HepG2 (cell line): Measurements from ENCODE around the gene CST8. TPM values are rescaled to one million over a fixed set of nuclear protein-coding genes. Genes with fewer than 3 reads are reported as not detected.

Experiments used
- ATAC-seq: fragments of 200-7000 bp; cut with Tn5 transposase; 3 replicates; pipeline ENCODE4 v1.9.1; 2020; ENCODE audit warnings: mild to moderate bottlenecking, moderate library complexity
- BruUV-seq: library from RNA; stranded (reverse); fragments of 400-500 nt; replicated peaks from 2 replicates; lab custom pipeline; 2021; lab: Mats Ljungman, UMichigan
- CTCF ChIA-PET: fragments of 300-600 bp; formaldehyde crosslinking; extraction: SDS; loops from one replicate; lab custom pipeline; 2021; ENCODE audit warnings: low total read pairs, inconsistent platforms, low intra/inter-chr PET ratio; lab: Yijun Ruan, JAX
- POLR2A ChIA-PET: fragments of 350-600 bp; sonication (Branson Sonifier 250); formaldehyde crosslinking; loops from one replicate; lab custom pipeline; 2020; ENCODE audit warnings: antibody characterized with exemption, inconsistent platforms; lab: Yijun Ruan, JAX
- DNase-seq: peaks from one replicate; pipeline ENCODE4 v3.0.0-alpha.2; 2015; ENCODE audit warnings: low spot score
- FAIRE-seq: peaks from 3 replicates; lab custom pipeline; 2011; peaks lifted over from hg19 to GRCh38; lab: Jason Lieb, UNC
- H2AFZ ChIP-seq: one replicate; pipeline ENCODE4 v1.6.1; 2011; ENCODE audit warnings: low read length, inconsistent platforms
- H3K27ac ChIP-seq: fragments of 300-600 bp; 3 replicates; pipeline ENCODE4 v1.8.0; 2011; ENCODE audit warnings: mixed run types, mild to moderate bottlenecking, mixed read lengths, low read length, inconsistent platforms; ENCODE audit not compliant: insufficient read depth; ENCODE audit errors: extremely low read length
- H3K27me3 ChIP-seq, 2 experiments: fragments of 200-600 bp in 1 of 2; 2 replicates in 1 of 2; 3 replicates in 1 of 2; pipeline versions ENCODE4 v1.6.0 to v1.8.0; 2011; ENCODE audit warnings: low read length in 2 of 2, mild to moderate bottlenecking in 2 of 2, moderate library complexity in 2 of 2, inconsistent platforms in 1 of 2; ENCODE audit not compliant: insufficient read depth in 2 of 2, control insufficient read depth in 1 of 2
- H3K36me3 ChIP-seq, 2 experiments: fragments of 200-600 bp in 1 of 2; replicated peaks in 1 of 2; 2 replicates in 1 of 2; 3 replicates in 1 of 2; pipeline versions ENCODE4 v1.5.1 to v1.8.0; 2011; ENCODE audit warnings: low read length in 2 of 2, inconsistent platforms in 1 of 2; ENCODE audit not compliant: insufficient read depth in 2 of 2, control insufficient read depth in 1 of 2
- H3K4me1 ChIP-seq: 2 replicates; pipeline ENCODE4 v1.5.1; 2012; ENCODE audit warnings: low read length, inconsistent platforms; ENCODE audit not compliant: insufficient read depth
- H3K4me2 ChIP-seq: 2 replicates; pipeline ENCODE4 v1.6.0; 2011; ENCODE audit warnings: low read depth, low read length, inconsistent platforms
- H3K4me3 ChIP-seq, 3 experiments: fragments of 200-600 bp in 1 of 3; sonication (generic), shearing (Covaris generic) in 1 of 3; replicated peaks in 1 of 3; 2 replicates each; pipeline ENCODE4 v1.5.1; 2011 to 2016; ENCODE audit warnings: low read length in 3 of 3, inconsistent platforms in 2 of 3, low read depth in 2 of 3, mild to moderate bottlenecking in 2 of 3, control low read depth in 1 of 3, mixed read lengths in 1 of 3; ENCODE audit not compliant: insufficient read depth in 1 of 3
- H3K79me2 ChIP-seq: one replicate; pipeline ENCODE4 v1.6.1; 2011; ENCODE audit warnings: low read length, inconsistent platforms; ENCODE audit not compliant: insufficient read depth
- H3K9ac ChIP-seq: 2 replicates; pipeline ENCODE4 v1.6.0; 2011; ENCODE audit warnings: mild to moderate bottlenecking, low read depth, low read length, inconsistent platforms; ENCODE audit not compliant: insufficient read depth
- H3K9me3 ChIP-seq: 2 replicates; pipeline ENCODE4 v1.5.1; 2012; ENCODE audit warnings: mild to moderate bottlenecking, low read length
- H4K20me1 ChIP-seq: 2 replicates; pipeline ENCODE4 v1.6.0; 2011; ENCODE audit warnings: inconsistent platforms, mild to moderate bottlenecking, low read length, moderate library complexity; ENCODE audit not compliant: insufficient read depth
- CC2D1A ChIP-seq: sonication (generic); formaldehyde crosslinking; IDR thresholded peaks from 2 replicates; pipeline ENCODE4 v1.8.1; 2023; ENCODE audit warnings: mild to moderate bottlenecking, missing genetic modification reagents
- CEBPG ChIP-seq: IDR thresholded peaks from 2 replicates; pipeline ENCODE4 v1.6.1; 2016
- EHMT2 ChIP-seq: fragments of 200-600 bp; sonication (generic); IDR thresholded peaks from 2 replicates; pipeline ENCODE4 v1.7.0; 2017; ENCODE audit warnings: antibody characterized with exemption, low read depth, low read length, borderline replicate concordance
- ELF4 ChIP-seq: sonication (generic); formaldehyde crosslinking; IDR thresholded peaks from 2 replicates; pipeline ENCODE4 v1.5.0; 2020; ENCODE audit warnings: missing genetic modification reagents, mild to moderate bottlenecking, moderate library complexity, borderline replicate concordance
- FOXA1 ChIP-seq, 2 experiments: fragments of 450-650 bp in 1 of 2; sonication (generic) in 1 of 2; formaldehyde crosslinking in 1 of 2; IDR thresholded peaks; 2 replicates each; pipeline versions ENCODE4 v1.4.0 to v1.6.1; 2016 to 2020; ENCODE audit warnings: missing genetic modification reagents in 1 of 2
- FOXK1 ChIP-seq: sonication (generic); formaldehyde crosslinking; IDR thresholded peaks from 2 replicates; pipeline ENCODE4 v1.4.0; 2020; ENCODE audit warnings: low read depth, missing genetic modification reagents, borderline replicate concordance
- HNRNPK ChIP-seq: fragments of 200-400 bp; formaldehyde crosslinking; IDR thresholded peaks from 2 replicates; pipeline ENCODE4 v1.6.1; 2018; ENCODE audit warnings: low read length, low read depth, moderate library complexity, mild to moderate bottlenecking; ENCODE audit not compliant: poor library complexity, severe bottlenecking
- KLF13 ChIP-seq: sonication (generic); formaldehyde crosslinking; IDR thresholded peaks from 2 replicates; pipeline ENCODE4 v1.4.0; 2020; ENCODE audit warnings: mild to moderate bottlenecking, missing genetic modification reagents
- PAF1 ChIP-seq: IDR thresholded peaks from 2 replicates; pipeline ENCODE4 v1.6.1; 2016; ENCODE audit warnings: missing genetic modification reagents, missing compliant biosample characterization
- RORA ChIP-seq: sonication (generic); formaldehyde crosslinking; IDR thresholded peaks from 2 replicates; pipeline ENCODE4 v1.5.0; 2020; ENCODE audit warnings: mild to moderate bottlenecking, missing genetic modification reagents, moderate library complexity
- SOX6 ChIP-seq, 2 experiments: fragments of 450-650 bp in 1 of 2; sonication (generic) in 1 of 2; formaldehyde crosslinking in 1 of 2; IDR thresholded peaks; 2 replicates each; pipeline versions ENCODE4 v1.4.0 to v1.6.1; 2017 to 2020; ENCODE audit warnings: antibody characterized with exemption in 1 of 2, mild to moderate bottlenecking in 1 of 2, missing genetic modification reagents in 1 of 2
- SRSF1 ChIP-seq: fragments of 200-400 bp; formaldehyde crosslinking; optimal IDR thresholded peaks from 2 replicates; pipeline ENCODE3; 2017; ENCODE audit warnings: mild to moderate bottlenecking, low read depth, low read length, moderate library complexity
- SSRP1 ChIP-seq: IDR thresholded peaks from 2 replicates; pipeline ENCODE4 v1.6.1; 2016; ENCODE audit warnings: control low read depth
- XRCC5 ChIP-seq: fragments of 200-400 bp; formaldehyde crosslinking; optimal IDR thresholded peaks from 2 replicates; pipeline ENCODE3; 2017; ENCODE audit warnings: mild to moderate bottlenecking, low read length
- ZBTB42 ChIP-seq: sonication (generic); formaldehyde crosslinking; IDR thresholded peaks from 2 replicates; pipeline ENCODE4 v1.5.0; 2020; ENCODE audit warnings: mild to moderate bottlenecking, missing genetic modification reagents
- ZC3H13 ChIP-seq: sonication (generic); formaldehyde crosslinking; IDR thresholded peaks from 2 replicates; pipeline ENCODE4 v1.8.1; 2023; ENCODE audit warnings: mild to moderate bottlenecking, missing genetic modification reagents, moderate library complexity
- ZNF598 ChIP-seq: sonication (generic); formaldehyde crosslinking; IDR thresholded peaks from 2 replicates; pipeline ENCODE4 v1.5.1; 2020; ENCODE audit warnings: mild to moderate bottlenecking, missing genetic modification reagents, borderline replicate concordance
- ZNF619 ChIP-seq: sonication (generic); formaldehyde crosslinking; IDR thresholded peaks from 2 replicates; pipeline ENCODE4 v1.4.0; 2020; ENCODE audit warnings: mild to moderate bottlenecking, missing genetic modification reagents
- ZNF709 ChIP-seq: sonication (generic); formaldehyde crosslinking; IDR thresholded peaks from 2 replicates; pipeline ENCODE4 v1.5.0; 2020; ENCODE audit warnings: mild to moderate bottlenecking, missing genetic modification reagents
- ZNF773 ChIP-seq: sonication (generic); formaldehyde crosslinking; IDR thresholded peaks from 2 replicates; pipeline ENCODE4 v1.4.0; 2020; ENCODE audit warnings: missing genetic modification reagents, borderline replicate concordance
- WGBS: methylation state at CpG from one replicate; pipeline ENCODE4 v1.1.6; 2017; ENCODE audit warnings: low lambda C conversion rate; 5-methylcytosine and 5-hydroxymethylcytosine counted together
- in situ Hi-C: cut with HindIII; loops from 2 replicates; pipeline ENCODE4 v1.10.0; 2017; ENCODE audit warnings: low pct_unique_long_range_greater_than_20kb; ENCODE audit not compliant: extremely low pct_ligation_motif_present
- intact Hi-C: fragments of 100-400 bp; cut with micrococcal nuclease; formaldehyde crosslinking; loops from one replicate; pipeline ENCODE4 v1.10.0; 2022; ENCODE audit not compliant: unreplicated experiment
- polyA plus RNA-seq, 8 experiments: library from polyadenylated mRNA; depleted of rRNA in 3 of 8; stranded (reverse) in 7 of 8; unstranded in 1 of 8; fragments of >200 nt; fragmentation: Illumina TruSeq in 4 of 8; extraction: Trizol in 4 of 8; gene quantifications; 2 replicates each; pipeline versions ENCODE4 v1.2.1 to v1.2.3, GENCODE V29; 2011 to 2016; ENCODE audit warnings: low read depth in 4 of 8, missing spikeins in 1 of 8, mixed read lengths in 1 of 8; ENCODE audit not compliant: insufficient read depth in 1 of 8
- total RNA-seq, 5 experiments: library from RNA; depleted of rRNA; stranded (reverse); fragments of >200 nt; fragmentation: Illumina TruSeq; extraction: Trizol; gene quantifications; 2 replicates each; pipeline ENCODE4 v1.2.3, GENCODE V29; 2016; ENCODE audit warnings: low read depth in 1 of 5
- TF ChIP-seq, protein P1 (sequence below): IDR thresholded peaks from 2 replicates; pipeline ENCODE4 v1.6.1; 2016; ENCODE audit warnings: low read depth, control low read depth
- TF ChIP-seq, protein P2 (sequence below): sonication (generic); formaldehyde crosslinking; IDR thresholded peaks from 2 replicates; pipeline ENCODE4 v1.5.0; 2020; ENCODE audit warnings: missing genetic modification reagents
- TF ChIP-seq, protein P3 (sequence below): sonication (generic); formaldehyde crosslinking; IDR thresholded peaks from 2 replicates; pipeline ENCODE4 v1.4.0; 2020; ENCODE audit warnings: missing genetic modification reagents

The CST8 gene
- total and polyA plus RNA-seq, 2 of the 13 experiments (the other 11 are each of a cell fraction or from before 2014, with no cell fraction given) = not detected

DNA sequence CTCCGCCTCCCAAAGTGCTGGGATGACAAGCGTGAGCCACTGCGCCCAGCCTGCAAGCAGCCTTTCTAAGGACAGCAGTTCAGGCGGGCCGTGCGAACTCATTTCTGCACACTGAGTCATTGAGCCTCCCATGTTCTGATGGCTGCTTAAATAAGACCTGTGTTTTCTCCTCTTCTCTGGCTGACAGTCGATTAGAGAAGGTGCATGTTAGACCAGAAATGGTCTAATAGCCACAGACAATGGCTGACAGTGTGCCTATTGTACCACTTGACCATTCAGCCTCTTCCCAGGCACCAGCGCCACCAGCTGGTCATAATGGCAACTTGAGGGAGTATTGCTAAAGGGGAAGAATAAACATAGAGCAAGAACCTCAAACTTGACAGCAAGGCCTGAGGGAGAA is 44.4 kb upstream of the CST8 start:
- H3K9me3 ChIP-seq = no peaks in the 10 kb centered on the region
- FAIRE-seq = peak; percentile 87
- ChIA-PET POLR2A (interaction anchor here (1.5 kb wide), 1 partner anchor 96 kb away, joined by 3 read pairs; the partner anchor contains the start of gene NXT1), CTCF (interaction anchor here (0.5 to 0.7 kb wide), 2 partner anchors 96 to 160 kb away, joined by 3 to 4 read pairs; partner anchors contain the start of gene NXT1)
- 58% methylated on average over 8 of the region's 8 CpGs for WGBS
- H3K36me3 ChIP-seq = no peaks in the 10 kb centered on the region
- ATAC-seq = peak; percentile 84
- no peaks in the 10 kb centered on the region for H4K20me1 ChIP-seq
- peak; percentile 82 for DNase-seq
- no TSS peak for BruUV-seq
- H3K4me2 ChIP-seq = 0 out of 2 replicates have a peak overlapping the region, but pooled peaks have one; percentile 12
- intact Hi-C loops = loop anchor here (1.0 kb wide), 1 partner anchor 97 kb away; no protein-coding TSS in a partner anchor
- no peak overlapping the region for H2AFZ ChIP-seq
- no peaks in the 10 kb centered on the region for H3K79me2 ChIP-seq
- H3K9ac ChIP-seq = no peak overlapping the region
- peaks cover under 1 to 27% of the 10 kb centered on the region in 2 experiments; a peak in 2 of 5 replicates for H3K27me3 ChIP-seq
- H3K4me3 ChIP-seq = no peak overlapping the region
- H3K27ac ChIP-seq = no peak overlapping the region
- H3K4me1 ChIP-seq = peaks cover 12% of the 10 kb centered on the region
- in situ Hi-C loops = no loop called here
- TF ChIP-seq, protein P1, sequence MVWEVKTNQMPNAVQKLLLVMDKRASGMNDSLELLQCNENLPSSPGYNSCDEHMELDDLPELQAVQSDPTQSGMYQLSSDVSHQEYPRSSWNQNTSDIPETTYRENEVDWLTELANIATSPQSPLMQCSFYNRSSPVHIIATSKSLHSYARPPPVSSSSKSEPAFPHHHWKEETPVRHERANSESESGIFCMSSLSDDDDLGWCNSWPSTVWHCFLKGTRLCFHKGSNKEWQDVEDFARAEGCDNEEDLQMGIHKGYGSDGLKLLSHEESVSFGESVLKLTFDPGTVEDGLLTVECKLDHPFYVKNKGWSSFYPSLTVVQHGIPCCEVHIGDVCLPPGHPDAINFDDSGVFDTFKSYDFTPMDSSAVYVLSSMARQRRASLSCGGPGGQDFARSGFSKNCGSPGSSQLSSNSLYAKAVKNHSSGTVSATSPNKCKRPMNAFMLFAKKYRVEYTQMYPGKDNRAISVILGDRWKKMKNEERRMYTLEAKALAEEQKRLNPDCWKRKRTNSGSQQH (CRISPR knock-in tag) = 0 out of 2 replicates have a peak, but pooled peaks have one; percentile 27
- TF ChIP-seq SSRP1 (CRISPR knock-in tag) = 0 out of 2 replicates have a peak, but pooled peaks have one; percentile 65
- 0 out of 2 replicates have a peak, but pooled peaks have one; percentile 26 for TF ChIP-seq ZNF773 (CRISPR knock-in tag)
- TF ChIP-seq FOXK1 (CRISPR knock-in tag) = peak; percentile 56; the same call in 1 of the 2 replicates
- TF ChIP-seq, protein P2, sequence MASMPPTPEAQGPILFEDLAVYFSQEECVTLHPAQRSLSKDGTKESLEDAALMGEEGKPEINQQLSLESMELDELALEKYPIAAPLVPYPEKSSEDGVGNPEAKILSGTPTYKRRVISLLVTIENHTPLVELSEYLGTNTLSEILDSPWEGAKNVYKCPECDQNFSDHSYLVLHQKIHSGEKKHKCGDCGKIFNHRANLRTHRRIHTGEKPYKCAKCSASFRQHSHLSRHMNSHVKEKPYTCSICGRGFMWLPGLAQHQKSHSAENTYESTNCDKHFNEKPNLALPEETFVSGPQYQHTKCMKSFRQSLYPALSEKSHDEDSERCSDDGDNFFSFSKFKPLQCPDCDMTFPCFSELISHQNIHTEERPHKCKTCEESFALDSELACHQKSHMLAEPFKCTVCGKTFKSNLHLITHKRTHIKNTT = no peak
- TF ChIP-seq ZNF709 (CRISPR knock-in tag) = no peak
- TF ChIP-seq RORA (CRISPR knock-in tag) = no peak
- no peak for TF ChIP-seq ZBTB42 (CRISPR knock-in tag)
- no peak for TF ChIP-seq SRSF1
- peak; percentile 64 for TF ChIP-seq CEBPG (CRISPR knock-in tag)
- no peak for TF ChIP-seq ELF4
- TF ChIP-seq XRCC5 = peak; percentile 84
- TF ChIP-seq FOXA1 (IDR thresholded peaks at IDR 0.05) = no peak
- TF ChIP-seq FOXA1 (CRISPR knock-in tag; IDR thresholded peaks at IDR 0.05) = peak; percentile 74
- peak; percentile 59; the same call in 1 of the 2 replicates for TF ChIP-seq EHMT2
- TF ChIP-seq, protein P3, sequence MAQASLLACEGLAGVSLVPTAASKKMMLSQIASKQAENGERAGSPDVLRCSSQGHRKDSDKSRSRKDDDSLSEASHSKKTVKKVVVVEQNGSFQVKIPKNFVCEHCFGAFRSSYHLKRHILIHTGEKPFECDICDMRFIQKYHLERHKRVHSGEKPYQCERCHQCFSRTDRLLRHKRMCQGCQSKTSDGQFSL (CRISPR knock-in tag) = 0 out of 2 replicates have a peak, but pooled peaks have one; percentile 50
- TF ChIP-seq HNRNPK = no peak
- no peak for TF ChIP-seq ZC3H13 (CRISPR knock-in tag)
- no peak for TF ChIP-seq CC2D1A (CRISPR knock-in tag)
- peak; percentile 52; the same call in 1 of the 2 replicates for TF ChIP-seq KLF13 (CRISPR knock-in tag)
- TF ChIP-seq ZNF619 (CRISPR knock-in tag) = 0 out of 2 replicates have a peak, but pooled peaks have one; percentile 60
- no peak for TF ChIP-seq SOX6 (IDR thresholded peaks at IDR 0.05)
- 0 out of 2 replicates have a peak, but pooled peaks have one; percentile 40 for TF ChIP-seq SOX6 (CRISPR knock-in tag; IDR thresholded peaks at IDR 0.05)
- no peak for TF ChIP-seq ZNF598 (CRISPR knock-in tag)
- no peak for TF ChIP-seq PAF1 (CRISPR knock-in tag)
